Testis (tissue), 2 donors: ENCODE measurements around the gene PACS1.

Source experiments
- CTCF ChIP-seq, 3 experiments: fragments of 450-650 bp in 2 of 3; fragments of 200-600 bp in 1 of 3; sonication (generic) in 1 of 3; IDR thresholded peaks; one replicate each; pipeline ENCODE4 v1.5.1; 2016 to 2019; ENCODE audit warnings: antibody characterized with exemption in 3 of 3, mild to moderate bottlenecking in 2 of 3, moderate library complexity in 1 of 3
- POLR2A ChIP-seq: fragments of 450-650 bp; IDR thresholded peaks from one replicate; pipeline ENCODE4 v1.6.1; 2017; ENCODE audit warnings: antibody characterized with exemption, mild to moderate bottlenecking, moderate library complexity

DNA sequence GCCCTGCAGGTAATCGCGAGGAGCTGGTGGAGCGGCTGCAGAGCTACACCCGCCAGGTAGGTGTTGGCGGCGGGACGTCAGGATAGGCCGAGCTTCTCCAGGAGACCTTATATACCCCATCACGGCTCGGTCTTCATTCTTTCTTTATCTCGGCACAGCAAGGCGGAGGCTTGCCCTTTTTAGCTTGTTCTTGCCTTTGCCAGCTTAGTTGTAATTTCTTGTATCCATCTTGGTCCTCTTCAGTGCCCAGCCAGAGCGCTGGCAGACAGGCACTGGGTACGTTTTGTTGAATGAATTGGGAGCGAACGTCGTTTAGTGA lies 17.4 kb upstream of the PACS1 start:
- TF ChIP-seq POLR2A: no peak
- no peak for TF ChIP-seq CTCF (IDR thresholded peaks at IDR 0.05)
